ENCODE results near the gene TTLL11. TPM values are rescaled to one million over a fixed set of nuclear protein-coding genes. Genes with fewer than 3 reads are reported as not detected.

Gene TTLL11
- total and polyA plus RNA-seq, 2 experiments from 2014 or later = 0.57 to 1.4 TPM

GRCh38 chr9:121851641-121852091, 241.4 kb downstream of the TTLL11 start:
- H4K20me1 ChIP-seq (replicated peaks; ENCODE audit: insufficient read depth) = no peaks in the 10 kb centered on the region
- DNase-seq (ENCODE audit: low spot score) (no peak), ATAC-seq (no peak)
- H3K9me3 Mint-ChIP-seq = peaks cover 10% of the 10 kb centered on the region; the same call in 2 of the 3 replicates
- no peak overlapping the region for H3K27ac Mint-ChIP-seq
- no peak overlapping the region for H3K27ac ChIP-seq (ENCODE audit: low read depth)
- H3K36me3 Mint-ChIP-seq (ENCODE audit: low read depth) = no peaks in the 10 kb centered on the region
- H3K4me2 ChIP-seq = no peak overlapping the region
- no peaks in the 10 kb centered on the region for H3K4me1 ChIP-seq (ENCODE audit: insufficient read depth)
- H3K27me3 ChIP-seq (ENCODE audit: insufficient read depth) = no peaks in the 10 kb centered on the region
- H3K27me3 Mint-ChIP-seq (ENCODE audit: insufficient read depth, low read depth, poor library complexity) = peaks cover 12% of the 10 kb centered on the region
- no peaks in the 10 kb centered on the region for H3K79me2 ChIP-seq (replicated peaks; ENCODE audit: insufficient read depth)
- no peak overlapping the region for H3K4me3 ChIP-seq
- H2AFZ ChIP-seq = no peak overlapping the region
- no peaks in the 10 kb centered on the region; the same call in 1 of the 2 replicates for H3K9me2 ChIP-seq (ENCODE audit: insufficient read depth)
- H3K4me3 Mint-ChIP-seq = no peak overlapping the region
- no peaks in the 10 kb centered on the region for H3F3A ChIP-seq (replicated peaks; ENCODE audit: low read depth)
- H3K4me1 Mint-ChIP-seq = peaks cover 9% of the 10 kb centered on the region
- TF ChIP-seq EZH2phosphoT487 (IDR thresholded peaks at IDR 0.05; ENCODE audit: unreplicated experiment) (no peak), ZNF462 (CRISPR knock-in tag; IDR thresholded peaks at IDR 0.05) (no peak), CREB1 (CRISPR knock-in tag; IDR thresholded peaks at IDR 0.05; ENCODE audit: low read depth) (no peak), EZH2 (IDR thresholded peaks at IDR 0.05; ENCODE audit: low read depth, unreplicated experiment) (no peak), POLR2AphosphoS5 (IDR thresholded peaks at IDR 0.05; ENCODE audit: low read depth) (no peak), JUNB (IDR thresholded peaks at IDR 0.05; ENCODE audit: unreplicated experiment) (no peak), ZNF114 (CRISPR knock-in tag; IDR thresholded peaks at IDR 0.05) (no peak), CTCF (conservative IDR thresholded peaks at IDR 0.05; ENCODE audit: low read depth in 2 of 2) (no peak), ETS1 (IDR thresholded peaks at IDR 0.05) (no peak), REST (IDR thresholded peaks at IDR 0.05; ENCODE audit: unreplicated experiment) (no peak), NANOG (IDR thresholded peaks at IDR 0.05; ENCODE audit: borderline replicate concordance) (no peak), ZNF331 (CRISPR knock-in tag; IDR thresholded peaks at IDR 0.05; ENCODE audit: low read depth) (no peak), STAT1 (IDR thresholded peaks at IDR 0.05; ENCODE audit: unreplicated experiment) (no peak)
- H3K36me3 ChIP-seq (ENCODE audit: insufficient read depth) = no peaks in the 10 kb centered on the region
